GM23248 (cell line): Measurements from ENCODE around the gene GCK. TPM values are rescaled to one million over a fixed set of nuclear protein-coding genes. Genes with fewer than 3 reads are reported as not detected.
A peak's percentile ranks its signal among the peaks of the same experiment; 100 is the strongest.

Experiments
- DNase-seq: peaks from one replicate; pipeline ENCODE4 v3.0.0-alpha.2; 2015
- H2AFZ ChIP-seq: fragments of 200-600 bp; sonication (generic); 2 replicates; pipeline ENCODE4 v1.6.1; 2016; ENCODE audit warnings: antibody characterized with exemption
- H3F3A ChIP-seq: fragments of 200-600 bp; sonication (generic); 2 replicates; pipeline ENCODE4 v1.6.1; 2016; ENCODE audit warnings: mild to moderate bottlenecking, antibody characterized with exemption, mixed run types; ENCODE audit not compliant: insufficient read depth
- H3K27ac ChIP-seq: fragments of 200-600 bp; sonication (generic); 2 replicates; pipeline ENCODE4 v1.5.1; 2016; ENCODE audit warnings: mild to moderate bottlenecking
- H3K27me3 ChIP-seq: fragments of 200-600 bp; sonication (generic); replicated peaks from 2 replicates; pipeline ENCODE4 v1.6.1; 2016; ENCODE audit warnings: mild to moderate bottlenecking; ENCODE audit not compliant: insufficient read depth
- H3K36me3 ChIP-seq: fragments of 200-600 bp; sonication (generic); 2 replicates; pipeline ENCODE4 v1.6.1; 2016; ENCODE audit warnings: low read depth, mild to moderate bottlenecking
- H3K4me1 ChIP-seq: fragments of 200-600 bp; sonication (generic); 2 replicates; pipeline ENCODE4 v1.6.1; 2016; ENCODE audit warnings: mild to moderate bottlenecking; ENCODE audit not compliant: insufficient read depth
- H3K4me2 ChIP-seq: fragments of 200-600 bp; sonication (generic); one replicate; pipeline ENCODE4 v1.6.1; 2016; ENCODE audit warnings: mild to moderate bottlenecking; ENCODE audit not compliant: unreplicated experiment
- H3K4me3 ChIP-seq: fragments of 200-600 bp; sonication (generic); 2 replicates; pipeline ENCODE4 v1.5.1; 2016; ENCODE audit warnings: mild to moderate bottlenecking
- H3K79me2 ChIP-seq: fragments of 200-600 bp; sonication (generic); 2 replicates; pipeline ENCODE4 v1.6.1; 2016; ENCODE audit warnings: mild to moderate bottlenecking; ENCODE audit not compliant: insufficient read depth
- H3K9ac ChIP-seq: fragments of 200-600 bp; sonication (generic); 2 replicates; pipeline ENCODE4 v1.6.1; 2016; ENCODE audit warnings: mild to moderate bottlenecking
- H3K9me2 ChIP-seq: fragments of 200-600 bp; sonication (generic); 2 replicates; pipeline ENCODE4 v1.6.1; 2016; ENCODE audit warnings: mixed run types, mild to moderate bottlenecking, moderate library complexity; ENCODE audit not compliant: insufficient read depth
- H3K9me3 ChIP-seq: fragments of 200-600 bp; sonication (generic); one replicate; pipeline ENCODE4 v1.6.1; 2017; ENCODE audit warnings: low read depth
- H4K20me1 ChIP-seq: fragments of 200-600 bp; sonication (generic); 2 replicates; pipeline ENCODE4 v1.6.0; 2016; ENCODE audit not compliant: insufficient read depth
- EZH2 ChIP-seq: fragments of 200-600 bp; sonication (generic); IDR thresholded peaks from 2 replicates; pipeline ENCODE4 v1.6.1; 2018; ENCODE audit warnings: antibody characterized with exemption, mild to moderate bottlenecking; ENCODE audit not compliant: insufficient read depth, poor library complexity, severe bottlenecking
- EZH2phosphoT487 ChIP-seq: fragments of 200-600 bp; sonication (generic); IDR thresholded peaks from 2 replicates; pipeline ENCODE4 v1.6.1; 2018; ENCODE audit warnings: antibody characterized with exemption, moderate library complexity, mild to moderate bottlenecking, low read depth; ENCODE audit not compliant: insufficient read depth
- WGBS, 2 experiments: methylation state at CpG; one replicate each; pipeline ENCODE4 v1.1.6; 2015 to 2017; ENCODE audit warnings: low lambda C conversion rate in 2 of 2, low coverage in 1 of 2; ENCODE audit errors: missing lambda C conversion rate in 2 of 2; 5-methylcytosine and 5-hydroxymethylcytosine counted together
- in situ Hi-C: fragments of 300-500 bp; cut with MboI; formaldehyde crosslinking; loops from 2 replicates; pipeline ENCODE4 v1.15.0; 2020
- polyA plus RNA-seq: library from polyadenylated mRNA; unstranded; fragments of >200 nt; fragmentation: Nextera tagmentation; extraction: Ambion mirVana; gene quantifications from 2 replicates; pipeline ENCODE4 v1.2.1, GENCODE V29; 2016
- total RNA-seq: library from RNA; depleted of rRNA; stranded (reverse); fragments of >200 nt; shearing (Covaris generic); gene quantifications from 2 replicates; pipeline ENCODE4 v1.2.3, GENCODE V29; 2014

GCK gene
- total and polyA plus RNA-seq, 2 experiments from 2014 or later = 0.11 to 0.23 TPM

DNA sequence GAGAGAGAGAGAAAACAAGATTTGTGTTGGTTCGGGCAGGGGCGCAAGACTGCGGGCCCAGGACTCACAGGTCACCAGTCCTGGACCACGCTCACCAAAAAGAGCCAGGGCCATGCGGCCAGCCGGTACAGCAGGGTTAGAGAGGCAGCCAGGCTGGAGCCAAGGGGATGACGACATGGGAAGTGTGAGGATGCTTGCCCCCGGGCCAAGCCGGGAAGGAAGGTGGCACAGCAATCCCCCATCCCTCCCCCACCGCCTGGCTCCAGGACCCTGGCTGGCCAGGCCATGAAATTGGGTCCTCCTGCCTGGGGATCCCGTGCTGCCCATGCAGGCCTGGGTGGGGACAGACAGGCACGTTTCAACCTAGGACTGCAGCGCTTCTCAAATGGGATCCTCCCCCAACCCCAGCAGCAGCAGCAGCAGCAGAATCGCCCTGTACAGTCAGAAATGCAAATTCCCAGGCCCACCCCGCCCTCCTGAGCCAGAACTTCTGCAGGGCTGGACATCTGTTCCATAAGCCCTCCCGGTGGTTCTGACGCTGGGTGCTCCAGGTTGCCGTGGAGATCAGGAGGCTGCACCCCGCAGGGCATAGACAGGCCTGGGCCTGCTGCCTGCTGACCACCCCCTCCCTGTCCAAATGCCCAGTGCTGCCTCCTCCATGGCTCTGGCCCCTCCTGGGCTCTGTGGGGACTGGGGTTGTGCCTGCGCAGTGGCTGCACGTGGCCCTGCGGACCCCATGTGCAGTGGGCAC lies 46.5 kb upstream of the GCK start:
- Histone ChIP-seq H3K4me1 (no peaks in the 10 kb centered on the region), H3K36me3 (no peaks in the 10 kb centered on the region), H3K9me2 (no peaks in the 10 kb centered on the region), H4K20me1 (no peaks in the 10 kb centered on the region), H3K9me3 (no peaks in the 10 kb centered on the region), H3K9ac (no peak overlapping the region), H3K27ac (no peak overlapping the region), H2AFZ (no peak overlapping the region), H3K79me2 (no peaks in the 10 kb centered on the region), H3K4me2 (no peak overlapping the region), H3K4me3 (no peak overlapping the region), H3K27me3 (no peaks in the 10 kb centered on the region), H3F3A (no peaks in the 10 kb centered on the region)
- in situ Hi-C loops = no loop called here
- no peak for TF ChIP-seq EZH2
- 58 to 62% methylated on average over 18 to 21 of the region's 22 CpGs for WGBS, 2 experiments
- peak; percentile 54 for DNase-seq

DNA sequence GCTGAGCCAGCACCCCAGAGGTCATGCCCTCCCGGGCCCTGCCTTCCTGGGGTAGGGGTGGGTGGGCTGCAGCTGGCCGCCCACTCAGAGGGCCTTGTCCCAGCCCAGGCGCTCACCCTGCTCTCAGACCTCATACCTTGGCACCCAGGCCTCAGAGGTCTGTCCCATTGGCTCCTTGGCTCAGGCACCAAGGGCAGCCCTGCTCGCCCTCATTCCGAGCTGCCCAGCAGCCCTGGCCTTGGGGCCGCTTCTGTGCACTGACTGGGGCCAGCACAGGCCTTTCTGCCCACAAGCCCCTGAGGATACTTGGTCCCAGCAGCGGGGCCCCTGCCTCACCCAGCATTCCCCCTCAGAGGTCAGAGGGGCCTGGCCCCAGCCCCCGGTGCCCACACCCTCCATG lies 45.8 kb upstream of the GCK start:
- Histone ChIP-seq H3K9me2 (no peaks in the 10 kb centered on the region), H3K27me3 (no peaks in the 10 kb centered on the region), H3K79me2 (no peaks in the 10 kb centered on the region), H3F3A (no peaks in the 10 kb centered on the region), H3K27ac (no peak overlapping the region), H2AFZ (no peak overlapping the region), H3K4me1 (no peaks in the 10 kb centered on the region), H3K9ac (no peak overlapping the region), H3K4me3 (no peak overlapping the region), H3K36me3 (no peaks in the 10 kb centered on the region), H4K20me1 (no peaks in the 10 kb centered on the region), H3K9me3 (no peaks in the 10 kb centered on the region), H3K4me2 (no peak overlapping the region)
- TF ChIP-seq EZH2 (no peak), EZH2phosphoT487 (no peak)
- no peak for DNase-seq
- 77 to 85% methylated on average over 6 to 8 of the region's 8 CpGs for WGBS, 2 experiments
- in situ Hi-C loops = no loop called here

DNA sequence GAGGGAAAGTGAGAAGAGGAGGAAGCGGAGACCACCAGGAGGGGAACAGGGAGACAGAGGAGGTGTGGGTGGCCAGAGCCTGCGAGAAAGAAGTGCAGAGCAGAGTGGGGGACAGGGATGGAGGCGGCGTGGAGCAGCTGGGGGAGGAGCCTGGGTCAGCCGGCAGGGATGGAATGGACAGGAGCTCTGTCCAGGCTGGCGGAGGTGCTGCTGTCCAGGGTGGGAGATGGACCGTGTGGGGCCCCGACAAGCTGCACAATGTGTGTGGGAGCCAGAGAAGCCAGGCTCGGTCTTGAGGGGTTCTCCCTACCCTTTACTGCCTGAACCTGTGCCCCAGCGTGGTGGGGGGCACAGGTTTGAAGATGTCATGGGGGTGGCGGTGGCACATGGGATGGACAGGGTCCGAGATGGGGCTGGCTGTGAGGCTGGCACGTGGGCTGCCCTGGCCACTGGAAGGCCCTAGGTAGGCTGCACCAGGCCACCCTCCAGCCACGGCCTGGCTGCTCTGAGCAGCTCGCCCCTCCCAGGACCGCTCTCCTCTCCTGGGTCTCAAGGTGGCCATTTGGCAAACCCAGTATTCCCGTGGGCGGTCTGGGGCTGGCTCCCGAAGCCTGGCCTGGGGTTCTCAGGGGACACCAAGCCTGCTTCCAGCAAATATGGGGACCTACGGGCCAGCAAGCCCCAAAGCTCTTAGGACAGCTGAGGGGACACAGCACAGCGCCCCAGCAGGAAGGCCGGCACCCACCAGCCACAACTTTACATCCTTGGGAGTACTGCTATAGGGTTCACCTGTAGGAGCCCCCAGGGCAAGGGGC lies 43.9 kb upstream of the GCK start:
- H4K20me1 ChIP-seq = no peaks in the 10 kb centered on the region
- no peaks in the 10 kb centered on the region for H3K9me3 ChIP-seq
- no peaks in the 10 kb centered on the region for H3K36me3 ChIP-seq
- TF ChIP-seq EZH2phosphoT487 = no peak
- TF ChIP-seq EZH2 = no peak
- DNase-seq = no peak
- no peaks in the 10 kb centered on the region for H3K4me1 ChIP-seq
- H3K9ac ChIP-seq = no peak overlapping the region
- H3K27me3 ChIP-seq = no peaks in the 10 kb centered on the region
- no peak overlapping the region for H3K4me3 ChIP-seq
- no peak overlapping the region for H3K27ac ChIP-seq
- H2AFZ ChIP-seq = no peak overlapping the region
- no peaks in the 10 kb centered on the region for H3K79me2 ChIP-seq
- in situ Hi-C loops = no loop called here
- H3F3A ChIP-seq = no peaks in the 10 kb centered on the region
- H3K9me2 ChIP-seq = no peaks in the 10 kb centered on the region
- WGBS, 2 experiments = 67% methylated on average over 21 to 22 of the region's 22 CpGs
- no peak overlapping the region for H3K4me2 ChIP-seq

DNA sequence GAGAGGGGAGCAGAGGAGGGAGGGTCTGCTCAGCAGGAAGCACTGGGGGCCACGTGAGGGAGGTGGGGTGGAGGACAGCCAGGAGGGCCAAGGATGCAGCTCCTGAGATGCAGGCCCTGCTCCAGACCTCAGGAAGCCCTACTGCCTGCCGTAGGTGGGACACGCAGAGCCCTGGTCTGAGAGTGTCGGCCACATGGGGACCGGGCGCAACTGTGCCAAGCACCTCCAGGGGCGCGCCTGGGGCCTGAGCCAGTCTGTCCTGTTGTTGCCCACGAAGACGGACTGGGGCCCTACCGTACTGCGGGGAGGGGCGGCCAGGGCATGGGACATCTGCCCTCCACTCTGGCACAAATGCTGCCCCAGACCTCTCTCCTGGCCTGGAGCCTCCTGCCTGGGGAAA lies 43.2 kb upstream of the GCK start:
- Histone ChIP-seq H3K79me2 (no peaks in the 10 kb centered on the region), H3K36me3 (no peaks in the 10 kb centered on the region), H3K27ac (no peak overlapping the region), H3F3A (no peaks in the 10 kb centered on the region), H2AFZ (no peak overlapping the region), H3K9me2 (no peaks in the 10 kb centered on the region), H3K4me2 (no peak overlapping the region), H4K20me1 (no peaks in the 10 kb centered on the region), H3K27me3 (no peaks in the 10 kb centered on the region), H3K9ac (no peak overlapping the region), H3K4me3 (no peak overlapping the region), H3K9me3 (no peaks in the 10 kb centered on the region), H3K4me1 (no peaks in the 10 kb centered on the region)
- in situ Hi-C loops = no loop called here
- no peak for DNase-seq
- TF ChIP-seq EZH2 = no peak
- no peak for TF ChIP-seq EZH2phosphoT487
- 88 to 96% methylated on average over 11 to 13 of the region's 13 CpGs for WGBS, 2 experiments
